ENCODE results near the gene CHKA.
A peak's percentile ranks its signal among the peaks of the same experiment; 100 is the strongest.

CHKA gene

DNA sequence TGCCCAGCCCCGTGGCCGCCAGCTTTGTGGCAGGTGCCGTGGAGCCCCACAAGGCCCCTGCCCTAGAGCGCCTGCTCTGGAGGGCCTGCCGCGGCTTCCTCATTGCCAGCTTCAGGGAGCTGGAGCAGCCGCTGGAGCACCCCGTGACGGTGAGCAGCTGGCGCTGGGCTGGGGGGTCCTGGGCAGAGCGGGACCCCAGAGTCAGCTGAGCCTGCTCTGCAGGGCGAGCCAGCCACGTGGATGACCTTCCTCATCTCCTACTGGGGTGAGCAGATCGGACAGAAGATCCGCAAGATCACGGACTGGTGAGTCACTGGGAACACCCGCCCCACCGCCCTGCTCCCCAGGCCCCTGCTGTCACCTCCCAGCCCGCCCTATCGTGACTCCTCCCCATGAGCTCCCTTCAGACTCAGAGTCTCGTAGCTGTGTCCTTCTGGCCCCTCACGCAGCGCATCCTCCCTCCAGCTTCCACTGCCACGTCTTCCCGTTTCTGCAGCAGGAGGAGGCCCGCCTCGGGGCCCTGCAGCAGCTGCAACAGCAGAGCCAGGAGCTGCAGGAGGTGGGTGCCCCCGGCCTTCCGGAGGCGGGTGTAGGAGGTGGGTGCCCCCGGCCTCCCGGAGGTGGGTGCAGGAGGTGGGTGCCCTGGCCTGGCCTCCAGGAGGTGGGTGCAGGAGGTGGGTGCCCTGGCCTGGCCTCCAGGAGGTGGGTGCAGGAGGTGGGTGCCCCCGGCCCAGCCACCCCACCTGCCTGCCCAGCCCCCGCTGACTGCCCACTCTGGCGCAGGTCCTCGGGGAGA, 77.6 kb downstream of the CHKA start:
- DNase-seq = no peak

- no peak for DNase-seq
Measured at GRCh38 chr11:68043029-68043348, 78.2 kb downstream of the CHKA start.

DNA sequence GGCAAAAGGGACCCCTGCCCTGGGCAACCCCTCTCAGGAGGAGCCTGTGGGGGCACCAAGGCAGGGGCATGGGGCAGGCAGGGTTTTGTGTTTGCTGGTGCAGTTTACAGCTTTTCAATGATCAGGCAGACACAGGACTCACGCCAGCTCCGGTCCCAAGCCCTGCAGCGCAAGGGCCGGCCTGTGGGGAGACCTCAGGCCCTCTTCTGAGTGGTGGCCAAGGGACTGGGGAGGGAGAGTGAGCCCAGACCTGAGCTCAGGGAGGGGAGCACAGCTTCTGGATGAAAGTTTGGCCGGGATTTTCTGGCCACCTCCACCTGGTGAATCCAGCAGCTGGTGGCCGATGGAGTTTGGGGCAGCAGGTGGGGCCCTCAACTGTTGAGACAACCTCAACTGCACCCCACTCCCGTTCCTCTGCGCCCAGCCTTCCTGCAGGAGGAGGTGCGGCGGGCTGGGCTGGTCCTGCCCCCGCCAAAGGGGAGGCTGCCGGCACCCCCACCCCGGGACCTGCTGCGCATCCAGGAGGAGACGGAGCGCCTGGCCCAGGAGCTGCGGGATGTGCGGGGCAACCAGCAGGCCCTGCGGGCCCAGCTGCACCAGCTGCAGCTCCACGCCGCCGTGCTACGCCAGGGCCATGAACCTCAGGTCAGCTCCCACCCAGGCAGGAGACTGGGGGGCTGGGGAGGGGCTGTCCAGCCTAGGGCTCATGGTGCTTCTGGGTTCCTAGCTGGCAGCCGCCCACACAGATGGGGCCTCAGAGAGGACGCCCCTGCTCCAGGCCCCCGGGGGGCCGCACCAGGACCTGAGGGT, 78.8 kb downstream of the CHKA start:
- DNase-seq = no peak

DNA sequence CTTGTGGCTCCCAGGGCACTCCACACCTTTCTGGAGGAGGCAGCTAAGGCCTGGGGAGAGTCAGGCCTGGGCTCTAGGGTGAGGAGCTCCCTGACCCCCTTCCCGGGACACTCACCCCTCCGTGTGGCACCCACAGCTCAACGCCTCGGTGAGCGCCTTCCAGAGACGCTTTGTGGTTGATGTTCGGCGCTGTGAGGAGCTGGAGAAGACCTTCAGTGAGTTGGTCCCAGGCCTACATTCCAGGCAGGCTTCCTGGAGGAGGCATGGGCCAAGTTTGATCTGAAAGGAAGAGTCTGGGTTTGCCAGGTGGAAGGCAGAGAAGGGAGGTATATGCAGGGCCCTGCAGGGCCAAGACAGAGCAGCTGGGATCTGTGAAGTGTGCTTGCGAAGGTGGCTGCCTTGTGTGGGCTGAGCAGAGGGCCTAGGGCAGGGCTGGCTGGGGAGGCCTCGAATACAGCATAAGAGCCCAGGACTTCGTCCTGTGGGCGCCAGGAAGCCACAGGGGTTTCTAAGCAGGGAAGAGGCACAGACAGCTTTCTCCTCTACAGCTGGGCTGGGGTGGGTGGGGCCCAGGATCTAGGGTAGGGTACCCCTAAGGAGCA, 79.5 kb downstream of the CHKA start:
- DNase-seq = no peak

- DNase-seq = no peak
Measured at GRCh38 chr11:68040957-68041591, 80.1 kb downstream of the CHKA start.

DNA sequence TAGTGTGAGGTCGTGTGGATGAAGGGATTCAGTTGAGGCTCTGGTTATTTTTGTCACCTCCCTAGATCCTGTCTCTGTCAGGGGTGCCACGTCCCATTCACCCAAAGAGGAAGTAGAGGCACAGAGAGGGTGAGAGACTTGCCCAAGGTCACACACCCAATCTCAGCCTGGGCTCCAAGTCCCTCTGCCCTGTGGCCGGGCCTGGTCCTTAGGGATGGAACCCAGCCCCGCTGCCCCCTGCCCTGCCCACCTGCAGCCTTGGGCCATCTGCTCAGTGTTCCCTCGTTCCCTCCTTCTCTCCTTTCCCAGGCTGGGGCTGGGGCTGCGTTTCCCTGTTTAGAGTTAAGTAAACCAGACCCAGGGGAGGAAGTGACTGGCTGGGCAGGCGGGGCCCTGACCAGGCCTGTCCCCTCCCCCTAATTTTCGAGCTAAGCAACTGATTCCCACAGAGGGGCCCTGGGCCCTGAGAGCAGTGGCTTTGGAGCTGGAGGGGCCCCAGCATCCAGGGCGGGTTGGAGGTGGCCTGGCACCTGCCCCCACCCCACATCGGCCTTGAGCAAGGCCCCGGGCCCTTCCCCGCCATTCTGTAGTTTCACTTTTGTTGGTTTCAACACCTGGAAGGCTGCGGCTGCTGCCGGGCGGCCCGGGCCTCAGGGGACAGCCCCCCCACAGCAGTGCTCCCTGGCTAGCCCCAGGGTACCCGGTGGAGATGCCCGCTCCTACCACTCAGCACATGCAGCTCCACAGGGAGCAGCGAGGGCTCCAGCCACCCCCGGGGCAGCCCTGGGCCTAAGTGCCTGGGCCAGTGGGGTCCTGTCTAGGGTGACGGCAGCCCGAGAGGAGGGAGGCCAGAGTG, 80.9 kb downstream of the CHKA start:
- DNase-seq = peak; percentile 71

GRCh38 chr11:68039526-68040086, 81.6 kb downstream of the CHKA start:
- no peak for DNase-seq

- DNase-seq = peak; percentile 84
Measured at GRCh38 chr11:68038718-68039525, 82.3 kb downstream of the CHKA start, which contains the start of gene TCIRG1. TSS of gene TCIRG1 (plus strand) at chr11:68039025. CDS start at chr11:68041272, 2,247 bp downstream.

DNA sequence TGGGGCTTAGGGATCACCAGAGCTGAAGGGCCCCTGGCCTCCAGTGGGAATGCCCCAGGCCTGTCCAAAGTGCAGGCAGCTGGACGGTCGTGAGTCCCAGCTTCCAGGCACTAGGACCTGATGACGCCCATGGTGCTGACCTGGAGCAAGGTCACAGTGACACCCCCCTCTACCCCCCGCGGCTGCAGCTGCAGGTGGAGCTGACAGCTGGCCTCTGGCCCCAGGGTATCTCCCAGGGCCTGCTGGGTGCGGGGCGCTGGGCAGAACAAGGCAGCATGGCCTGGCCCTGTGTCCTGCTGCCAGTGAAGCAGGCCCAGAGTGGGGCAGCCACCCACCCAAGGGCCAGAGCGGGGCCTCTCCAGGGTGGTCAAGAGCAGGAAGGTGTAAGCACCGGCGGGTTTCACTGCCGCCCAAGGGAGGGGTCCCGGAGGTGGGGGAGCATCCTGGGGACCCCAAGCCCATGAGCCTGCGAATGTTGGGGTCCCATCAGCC, 82.9 kb downstream of the CHKA start:
- no peak for DNase-seq

DNA sequence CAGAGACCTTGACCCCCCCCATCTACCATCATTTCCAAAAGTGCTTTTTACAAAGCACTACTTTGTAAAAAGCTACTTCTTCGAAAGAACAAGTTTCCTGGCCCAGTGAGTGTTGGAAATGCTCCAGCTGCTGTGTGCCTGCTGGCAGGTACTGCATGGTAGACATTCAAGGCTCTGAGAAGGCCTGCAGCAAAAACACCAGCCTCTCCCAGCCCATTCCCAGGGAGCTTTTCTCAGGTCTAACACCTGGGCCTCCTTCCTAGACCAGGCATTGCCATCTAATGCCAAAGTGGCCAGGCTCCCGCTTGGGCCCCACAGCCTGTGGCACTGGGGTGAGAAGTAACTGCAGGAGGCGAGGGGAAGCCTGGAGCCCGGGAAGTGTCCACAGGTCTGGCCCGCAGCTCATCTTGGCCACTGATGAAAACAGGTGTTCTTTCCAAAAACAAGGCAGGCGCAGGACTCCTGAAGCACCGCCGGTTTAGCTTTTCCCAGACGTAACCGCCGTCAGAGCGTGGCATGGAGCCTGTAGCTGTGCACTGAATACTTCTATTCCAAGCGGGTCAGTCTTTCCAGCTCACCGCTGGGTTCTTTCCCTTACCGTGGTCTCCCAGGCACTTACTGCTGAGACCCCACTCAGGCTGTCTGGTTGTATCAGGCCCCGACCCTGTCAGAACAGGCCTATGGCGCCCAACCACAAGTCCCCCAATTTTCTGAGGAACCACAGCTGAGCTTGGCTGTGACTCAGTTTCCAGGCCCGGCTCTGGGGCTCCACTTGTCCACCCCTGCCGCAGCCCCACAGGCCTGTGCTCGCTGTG, 83.6 kb downstream of the CHKA start:
- no peak for DNase-seq

GRCh38 chr11:68036717-68037239, 84.4 kb downstream of the CHKA start:
- DNase-seq = no peak

DNA sequence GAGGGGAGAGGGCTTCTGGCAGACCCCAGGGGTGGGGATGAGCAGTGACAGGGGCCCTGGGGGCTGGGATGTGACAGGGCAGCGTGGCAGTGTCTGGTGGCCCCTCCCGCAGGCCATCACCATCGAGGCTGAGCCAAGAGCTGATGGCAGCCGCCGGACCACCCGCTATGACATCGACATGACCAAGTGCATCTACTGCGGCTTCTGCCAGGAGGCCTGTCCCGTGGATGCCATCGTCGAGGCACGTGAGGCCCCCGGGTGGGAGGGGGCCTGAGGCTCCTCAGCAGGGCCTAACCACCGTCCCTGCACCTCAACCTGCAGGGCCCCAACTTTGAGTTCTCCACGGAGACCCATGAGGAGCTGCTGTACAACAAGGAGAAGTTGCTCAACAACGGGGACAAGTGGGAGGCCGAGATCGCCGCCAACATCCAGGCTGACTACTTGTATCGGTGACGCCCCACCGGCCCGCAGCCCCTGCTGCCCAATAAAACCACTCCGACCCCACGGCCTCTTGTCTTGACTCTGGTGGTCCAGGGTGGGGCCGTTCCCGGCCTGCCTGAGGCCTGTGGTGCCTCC, 85.0 kb downstream of the CHKA start:
- no peak for DNase-seq

DNA sequence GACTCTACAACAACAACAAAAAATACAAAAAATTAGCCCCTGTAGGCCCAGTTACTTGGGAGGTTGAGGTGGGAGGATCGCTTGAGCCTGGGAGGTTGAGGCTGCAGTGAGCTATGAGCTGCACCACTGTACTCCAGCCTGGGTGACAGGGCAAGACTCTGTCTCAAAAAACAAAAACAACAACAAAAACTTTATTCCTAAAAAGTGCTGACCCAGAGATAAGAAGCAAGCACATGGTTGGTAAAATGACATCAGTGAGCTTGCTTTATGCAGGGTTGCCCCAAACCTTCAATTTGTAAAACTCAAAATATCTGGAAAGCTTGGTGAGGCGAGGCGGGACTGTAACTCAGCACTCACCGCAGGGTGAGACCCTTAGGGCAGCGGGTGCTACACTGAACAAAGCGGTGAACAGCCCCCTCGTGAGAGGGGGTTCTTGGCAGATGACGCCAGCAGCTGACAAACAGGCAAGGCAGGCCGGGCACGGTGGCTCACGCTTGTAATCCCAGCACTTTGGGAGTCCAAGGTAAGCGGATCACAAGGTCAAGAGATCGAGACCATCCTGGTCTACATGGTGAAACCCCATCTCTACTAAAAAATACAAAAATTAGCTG, 85.8 kb downstream of the CHKA start:
- DNase-seq = no peak

- no peak for DNase-seq
Measured at GRCh38 chr11:68033708-68034045, 87.5 kb downstream of the CHKA start.

GRCh38 chr11:68032997-68033707, 88.0 kb downstream of the CHKA start:
- no peak for DNase-seq

- DNase-seq = no peak
Measured at GRCh38 chr11:68032003-68032402, 89.2 kb downstream of the CHKA start.

- no peak for DNase-seq
Measured at GRCh38 chr11:68031144-68031464, 90.1 kb downstream of the CHKA start.

DNA sequence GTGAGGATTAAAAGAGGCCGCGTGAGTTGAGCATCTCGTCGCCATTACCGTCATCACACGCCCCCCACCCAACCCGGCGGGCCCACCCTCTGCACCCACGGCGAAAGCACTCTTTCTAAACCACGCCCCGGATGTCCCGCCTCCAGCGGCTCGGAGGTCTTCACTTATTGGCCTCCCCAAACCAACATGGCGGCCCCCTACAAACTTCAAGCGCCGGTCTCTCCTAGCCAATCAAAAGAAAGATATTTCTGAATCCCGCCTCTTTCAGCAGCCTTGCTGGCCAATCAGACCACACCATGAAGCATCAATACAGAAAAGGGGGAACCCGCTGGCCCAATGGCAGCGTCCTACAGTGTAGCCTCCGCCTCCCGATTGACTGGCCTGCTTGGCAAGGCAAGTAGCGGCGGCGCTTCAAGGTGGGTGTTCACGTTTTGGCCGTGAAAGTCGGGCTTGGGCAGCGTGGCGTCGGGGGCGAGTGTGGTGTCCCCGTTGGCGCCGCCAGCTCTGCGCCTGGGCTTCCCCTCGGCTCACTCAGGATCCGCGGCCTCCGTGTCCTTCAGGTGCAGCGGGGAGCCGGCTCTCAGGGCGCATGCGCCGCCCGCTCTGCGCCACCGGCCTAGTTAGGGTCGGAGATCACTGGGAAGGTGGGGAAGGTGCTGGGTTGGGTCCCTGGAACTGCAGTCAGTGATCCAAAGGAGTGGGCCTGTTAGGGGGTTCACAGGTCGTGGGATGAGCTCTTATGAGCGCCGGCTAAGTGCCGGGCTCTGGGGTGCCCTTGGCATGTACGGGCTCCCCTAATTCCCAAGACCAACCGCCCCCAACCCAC, 90.7 kb downstream of the CHKA start, which contains the start of gene NDUFS8:
NDUFS8 (plus strand) TSS at position 364 of the 826 bp plus-strand sequence. CDS start 1,471 bp downstream, outside the sequence.
- DNase-seq = peak; percentile 95
